D341Med (cell line): ENCODE data around the gene XPNPEP3.
"Not testable (repeated sequence)": the region's sequence is repeated elsewhere in the genome, so short reads cannot be mapped to it uniquely, and the experiment has no call there.

ENCODE experiments used
- DNase-seq: peaks from one replicate; pipeline ENCODE4 v3.0.0; 2012; ENCODE audit warnings: low spot score

XPNPEP3 gene

GRCh38 chr22:40857309-40857855, 434 bp downstream of the XPNPEP3 start:
- DNase-seq = no peak

DNA sequence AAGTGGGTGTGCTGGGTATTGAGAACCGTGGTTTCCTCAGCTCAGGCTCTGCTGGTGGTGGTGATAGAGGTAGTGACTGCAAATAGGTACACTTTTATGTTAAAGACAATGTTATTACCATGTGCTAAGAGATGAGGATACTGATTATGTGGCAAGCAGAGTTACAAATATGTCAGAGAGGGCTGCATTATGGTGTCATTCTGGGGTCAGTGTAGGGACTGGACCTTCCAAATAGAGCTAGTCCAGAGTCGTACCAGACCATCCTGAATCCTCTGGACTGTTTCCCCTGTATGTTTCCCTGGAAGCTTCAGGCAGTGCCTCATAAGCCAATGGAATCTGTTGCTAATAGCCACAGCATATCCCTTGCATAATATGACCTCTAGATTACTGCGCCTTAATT, 5.1 kb downstream of the XPNPEP3 start, which contains the start of gene DNAJB7:
Gene DNAJB7, minus strand, starts transcription at position 101 of the 400 bp plus-strand sequence. CDS start 119 bp downstream, outside the sequence.
- no peak for DNase-seq

DNA sequence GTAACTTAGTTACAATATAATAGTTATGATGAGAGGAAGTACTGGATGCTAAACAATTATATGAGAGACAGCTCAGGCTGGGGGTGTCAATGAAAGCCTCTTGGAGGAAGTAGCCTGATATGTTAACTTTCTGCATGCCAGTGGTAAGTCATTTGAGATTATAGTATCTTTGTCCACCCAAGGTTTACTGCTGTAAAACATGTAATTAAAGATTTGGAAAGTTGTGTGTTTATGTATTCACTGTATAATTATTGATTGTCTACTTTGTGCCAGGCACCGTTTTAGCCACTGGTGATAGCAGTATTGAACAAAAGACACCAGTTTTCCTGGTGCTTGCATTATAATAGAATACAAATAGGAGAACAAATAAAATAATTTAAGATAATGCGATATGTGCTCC, 5.6 kb downstream of the XPNPEP3 start:
- no peak for DNase-seq

DNA sequence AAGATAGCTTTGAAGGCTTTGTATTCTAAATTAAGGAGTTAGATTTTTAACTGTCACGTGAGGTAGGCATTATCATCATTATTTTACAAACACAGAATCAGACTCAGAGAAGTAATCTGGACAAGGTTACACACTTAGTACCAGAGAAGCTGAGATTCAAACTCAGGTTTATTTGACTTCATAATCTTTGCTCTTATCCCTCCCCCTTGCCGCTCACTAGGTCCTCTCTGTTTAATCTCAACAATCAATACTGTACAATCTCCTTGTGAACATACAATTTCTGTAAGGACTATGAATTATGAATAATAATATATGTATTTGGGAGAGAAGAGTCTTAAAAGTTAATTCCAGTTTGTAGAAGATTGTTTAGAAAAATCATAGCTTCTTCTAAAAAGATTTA, 10.2 kb downstream of the XPNPEP3 start:
- no peak for DNase-seq

DNA sequence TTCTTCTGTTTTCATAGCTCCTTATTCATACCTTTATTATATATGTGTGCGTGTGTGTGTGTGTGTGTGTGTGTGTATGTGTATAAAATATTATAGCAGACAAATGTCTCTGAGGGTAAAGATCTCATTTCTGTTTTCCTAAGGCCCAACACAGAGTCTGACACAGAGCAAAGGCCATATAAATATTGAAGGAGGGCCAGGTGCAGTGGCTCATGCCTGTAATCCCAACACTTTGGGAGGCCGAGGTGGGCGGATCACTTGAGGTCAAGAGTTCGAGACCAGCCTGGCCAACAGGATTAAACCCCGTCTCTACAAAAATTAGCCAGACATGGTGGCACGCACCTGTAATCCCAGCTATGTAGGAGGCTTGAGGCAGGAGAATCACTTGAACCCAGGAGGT, 11.4 kb downstream of the XPNPEP3 start:
- not testable (repeated sequence) for DNase-seq

GRCh38 chr22:40874016-40874415, 17.1 kb downstream of the XPNPEP3 start:
- no peak for DNase-seq

- DNase-seq = no peak
Observed at GRCh38 chr22:40875111-40875510, 18.2 kb downstream of the XPNPEP3 start.

GRCh38 chr22:40876907-40877306, 20.0 kb downstream of the XPNPEP3 start:
- no peak for DNase-seq

GRCh38 chr22:40877488-40877887, 20.5 kb downstream of the XPNPEP3 start:
- DNase-seq = no peak

DNA sequence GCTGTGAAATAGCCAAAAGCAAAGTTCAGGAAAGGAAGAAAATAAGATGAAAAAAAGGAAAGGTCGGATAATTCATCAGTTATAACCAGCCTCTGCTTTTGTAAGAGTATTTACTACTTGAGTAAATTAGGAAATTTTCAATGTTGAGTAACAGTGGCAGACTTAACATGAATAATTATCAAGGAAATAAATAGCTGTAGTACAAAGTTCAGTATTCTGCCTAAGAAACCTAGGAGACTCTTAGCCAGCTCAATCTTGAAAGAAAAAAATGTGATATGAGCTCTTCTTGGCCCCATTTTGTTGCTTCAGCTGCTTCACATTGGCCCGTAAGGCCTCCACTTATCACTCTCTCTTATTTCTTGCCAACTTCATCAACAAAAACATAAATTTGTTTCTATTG, 22.0 kb downstream of the XPNPEP3 start:
- no peak for DNase-seq

DNA sequence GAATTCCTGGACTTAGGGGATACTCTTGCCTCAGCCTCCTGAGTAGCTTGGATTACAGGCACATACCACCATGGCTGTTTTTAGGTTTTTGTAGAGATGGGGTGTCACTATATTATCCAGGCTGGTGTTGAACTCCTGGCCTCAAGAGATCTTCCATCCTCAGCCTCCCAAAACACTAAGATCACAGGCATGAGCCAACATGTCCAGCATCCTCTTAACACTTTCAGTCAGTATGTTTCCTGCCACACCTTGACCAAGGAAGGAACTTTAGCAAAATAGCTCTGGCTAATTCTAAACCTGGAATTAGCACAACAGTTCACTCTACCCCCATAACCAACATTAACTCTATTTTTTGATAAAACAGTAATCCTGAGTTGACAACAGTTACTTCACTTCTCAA, 32.2 kb downstream of the XPNPEP3 start:
- DNase-seq = no peak

GRCh38 chr22:40890881-40891280, 33.9 kb downstream of the XPNPEP3 start:
- no peak for DNase-seq

DNA sequence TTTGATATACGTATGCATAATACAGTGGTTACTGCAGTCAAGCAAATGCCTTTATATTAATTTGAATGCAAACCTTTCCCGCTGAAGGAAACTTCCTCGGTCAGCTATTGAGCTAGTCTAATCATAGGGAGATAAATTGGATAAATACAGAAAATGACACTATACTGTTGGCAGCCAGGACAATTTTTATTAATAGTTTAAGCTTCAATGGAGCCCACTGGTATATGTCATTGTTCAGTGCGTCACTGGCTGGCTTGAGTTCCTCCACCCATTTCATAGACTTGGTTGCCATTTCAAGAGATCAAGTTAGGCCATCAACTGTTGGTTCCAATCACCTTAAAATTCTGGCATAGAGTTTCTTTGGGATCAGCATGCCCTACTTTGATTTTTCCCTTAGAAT, 37.5 kb downstream of the XPNPEP3 start:
- DNase-seq = no peak

GRCh38 chr22:40898850-40899357, 42.0 kb downstream of the XPNPEP3 start:
- peak; percentile 56 for DNase-seq

GRCh38 chr22:40904101-40904500, 47.2 kb downstream of the XPNPEP3 start:
- no peak for DNase-seq

GRCh38 chr22:40908895-40909294, 51.9 kb downstream of the XPNPEP3 start:
- no peak for DNase-seq

GRCh38 chr22:40911772-40912171, 54.8 kb downstream of the XPNPEP3 start:
- no peak for DNase-seq

GRCh38 chr22:40912987-40913386, 56.0 kb downstream of the XPNPEP3 start:
- not testable (repeated sequence) for DNase-seq

DNA sequence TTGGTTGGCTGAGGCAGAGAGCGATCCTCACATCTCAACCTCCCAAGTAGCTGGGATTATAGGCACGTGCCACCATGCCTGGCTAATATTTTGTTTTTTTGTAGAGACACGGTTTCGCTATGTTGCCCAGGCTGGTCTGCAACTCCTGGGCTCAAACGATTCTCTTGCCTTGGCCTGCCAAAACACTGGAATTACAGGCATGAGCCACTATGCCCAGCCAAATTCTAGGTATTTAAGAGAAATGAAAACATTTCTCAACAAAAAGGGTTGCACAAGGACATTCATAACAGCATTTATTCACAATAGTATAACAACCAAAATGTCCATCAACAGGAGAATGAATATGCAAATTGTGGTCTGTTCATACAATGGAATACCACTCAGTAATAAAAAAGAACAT, 62.5 kb downstream of the XPNPEP3 start:
- DNase-seq = no peak

DNA sequence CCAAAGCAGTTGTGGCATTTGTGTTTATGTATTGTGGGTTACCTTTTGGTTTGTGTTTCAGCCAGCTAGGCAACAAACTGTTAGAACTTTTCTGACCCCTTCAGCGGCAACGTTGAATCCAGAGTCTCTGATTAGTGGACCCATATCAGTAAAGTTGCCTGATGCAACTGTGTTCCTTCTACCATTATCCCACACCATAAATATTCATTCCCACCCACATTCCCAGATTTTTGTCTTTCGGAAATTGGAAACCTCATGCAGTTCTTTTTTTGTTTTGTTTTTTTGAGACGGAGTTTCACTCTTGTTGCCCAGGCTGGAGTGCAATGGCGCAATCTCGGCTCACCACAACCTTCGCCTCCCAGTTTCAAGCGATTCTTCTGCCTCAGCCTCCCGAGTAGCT, 63.6 kb downstream of the XPNPEP3 start:
- DNase-seq = no peak

DNA sequence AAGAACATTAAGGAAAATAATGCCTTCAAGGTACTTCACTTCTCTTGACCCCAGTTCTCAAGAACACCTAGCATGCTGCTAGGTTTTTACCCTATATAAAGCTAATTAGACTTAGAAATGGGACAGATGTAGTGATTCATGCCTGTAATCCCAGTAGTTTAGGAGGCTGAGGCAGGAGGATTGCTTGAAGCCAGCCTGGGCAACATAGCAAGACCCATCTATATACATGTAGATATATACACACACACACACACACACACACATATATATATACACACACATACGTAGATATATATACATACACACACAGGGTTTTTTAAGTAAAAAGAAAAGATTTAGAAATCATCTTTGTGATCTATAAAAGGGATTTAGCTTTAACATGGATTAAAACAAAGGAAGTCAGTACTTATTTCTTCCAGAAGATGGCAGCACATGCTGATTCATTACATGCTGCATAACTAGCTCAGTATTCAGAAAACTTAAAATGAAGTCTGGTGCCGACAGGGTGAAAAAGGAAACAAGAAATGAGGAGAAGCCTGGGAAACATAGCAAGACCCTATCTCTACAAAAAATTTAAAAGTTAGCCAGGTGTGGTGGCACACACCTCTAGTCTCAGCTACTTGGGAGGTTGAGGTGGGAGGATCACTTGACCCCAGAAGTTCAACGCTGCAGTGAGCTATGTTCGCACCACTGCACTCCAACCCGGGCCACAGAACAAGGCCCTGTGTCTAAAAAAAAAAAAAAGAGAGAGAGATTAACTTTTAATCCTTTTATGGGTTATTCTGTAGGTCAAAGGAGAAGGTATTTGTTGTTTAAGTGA, 65.7 kb downstream of the XPNPEP3 start:
- peak; percentile 51 for DNase-seq

GRCh38 chr22:40928657-40929056, 71.7 kb downstream of the XPNPEP3 start:
- no peak for DNase-seq

DNA sequence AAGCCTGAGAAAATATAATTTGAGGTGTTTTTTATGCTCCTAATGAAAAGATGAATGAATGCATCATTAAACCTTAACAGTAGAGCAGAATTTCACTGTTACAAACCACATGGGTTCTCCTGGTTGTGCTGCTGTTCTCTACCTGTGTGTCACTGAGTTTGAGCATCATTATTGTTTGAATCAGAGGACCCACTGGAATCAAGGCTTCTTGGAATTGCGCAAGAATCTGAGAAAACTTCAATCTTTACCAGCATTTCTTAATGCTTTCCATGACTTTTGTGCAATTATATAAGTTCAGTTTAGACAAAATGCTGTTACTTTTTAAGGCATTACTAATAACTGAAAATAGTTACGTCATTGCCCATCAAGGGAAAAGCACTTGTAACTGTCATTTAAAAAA, 75.4 kb downstream of the XPNPEP3 start:
- DNase-seq = no peak

DNA sequence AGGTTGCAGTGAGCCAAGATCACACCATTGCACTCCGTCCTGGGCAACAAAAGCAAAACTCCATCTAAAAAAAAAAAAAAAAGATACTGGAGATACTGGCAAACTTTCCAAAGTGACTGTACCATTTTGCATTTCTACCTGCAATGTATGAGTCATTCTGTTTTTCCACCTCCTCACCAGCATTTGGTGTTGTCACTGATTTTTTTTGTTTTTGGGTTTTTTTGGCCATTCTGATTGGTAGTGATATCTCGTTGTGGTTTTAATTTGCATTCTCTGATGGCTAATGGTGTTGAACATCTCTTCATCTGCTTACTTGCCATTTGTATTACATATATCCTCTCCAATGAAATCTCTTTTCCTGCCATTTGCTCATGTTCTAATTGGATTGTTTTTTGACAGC, 82.3 kb downstream of the XPNPEP3 start:
- DNase-seq = no peak
